Neutrophil (primary cell): ENCODE results near the gene CIITA.

Source experiments
- H3K27ac ChIP-seq: fragments of 200-600 bp; sonication (generic); 2 replicates; pipeline ENCODE4 v1.5.1; 2016; ENCODE audit warnings: mild to moderate bottlenecking, moderate library complexity
- H3K27me3 ChIP-seq: fragments of 200-600 bp; sonication (generic); 2 replicates; pipeline ENCODE4 v1.6.0; 2016; ENCODE audit warnings: mild to moderate bottlenecking
- H3K36me3 ChIP-seq: fragments of 200-600 bp; sonication (generic); 2 replicates; pipeline ENCODE4 v1.5.1; 2017
- H3K4me1 ChIP-seq, 2 experiments: fragments of 200-600 bp in 1 of 2; sonication (generic) in 1 of 2; 1 replicate in 1 of 2; 2 replicates in 1 of 2; pipeline versions ENCODE4 v1.5.1 to v1.6.1; 2013 to 2016; ENCODE audit warnings: low read depth in 1 of 2, low read length in 1 of 2, mild to moderate bottlenecking in 1 of 2, moderate library complexity in 1 of 2; ENCODE audit not compliant: control insufficient read depth in 1 of 2, insufficient read depth in 1 of 2
- H3K4me3 ChIP-seq, 2 experiments: fragments of 200-600 bp in 1 of 2; sonication (generic) in 1 of 2; 1 replicate in 1 of 2; 2 replicates in 1 of 2; pipeline ENCODE4 v1.5.1; 2013 to 2016; ENCODE audit warnings: low read depth in 1 of 2, low read length in 1 of 2, mild to moderate bottlenecking in 1 of 2, moderate library complexity in 1 of 2
- H3K9me3 ChIP-seq: fragments of 200-600 bp; sonication (generic); 2 replicates; pipeline ENCODE4 v1.5.1; 2016
- CTCF ChIP-seq: fragments of 200-600 bp; sonication (generic); IDR thresholded peaks from 2 replicates; pipeline ENCODE4 v1.5.1; 2016; ENCODE audit warnings: antibody characterized with exemption

CIITA gene

GRCh38 chr16:10919003-10919351 is 42.0 kb downstream of the CIITA start:
- Histone ChIP-seq H3K27ac (no peak overlapping the region), H3K27me3 (no peaks in the 10 kb centered on the region), H3K9me3 (no peaks in the 10 kb centered on the region), H3K4me3 (no peak overlapping the region), H3K36me3 (no peaks in the 10 kb centered on the region), H3K4me1 (peaks cover 4% of the 10 kb centered on the region in 2 experiments)
- TF ChIP-seq CTCF = no peak

- H3K9me3 ChIP-seq = no peaks in the 10 kb centered on the region
- no peak overlapping the region for H3K4me3 ChIP-seq
- H3K36me3 ChIP-seq = peaks cover 14% of the 10 kb centered on the region
- no peak for TF ChIP-seq CTCF
- no peak overlapping the region for H3K27ac ChIP-seq
- H3K27me3 ChIP-seq = no peaks in the 10 kb centered on the region
- H3K4me1 ChIP-seq = peaks cover 4% of the 10 kb centered on the region in 2 experiments
These were observed 43.9 kb downstream of the CIITA start for GRCh38 chr16:10920726-10921427.

GRCh38 chr16:10921536-10922327 is 44.7 kb downstream of the CIITA start:
- H3K4me1 ChIP-seq = peaks cover 4% of the 10 kb centered on the region in 2 experiments
- H3K36me3 ChIP-seq = peaks cover 16% of the 10 kb centered on the region
- no peak overlapping the region for H3K4me3 ChIP-seq
- no peaks in the 10 kb centered on the region for H3K9me3 ChIP-seq
- H3K27me3 ChIP-seq = no peaks in the 10 kb centered on the region
- TF ChIP-seq CTCF = no peak
- H3K27ac ChIP-seq = no peak overlapping the region

- Histone ChIP-seq H3K4me1 (peaks cover 4% of the 10 kb centered on the region in 2 experiments), H3K36me3 (peaks cover 16% of the 10 kb centered on the region), H3K27ac (no peak overlapping the region), H3K4me3 (no peak overlapping the region), H3K9me3 (no peaks in the 10 kb centered on the region), H3K27me3 (no peaks in the 10 kb centered on the region)
- TF ChIP-seq CTCF = no peak
These were observed 45.5 kb downstream of the CIITA start for GRCh38 chr16:10922328-10923145.

DNA sequence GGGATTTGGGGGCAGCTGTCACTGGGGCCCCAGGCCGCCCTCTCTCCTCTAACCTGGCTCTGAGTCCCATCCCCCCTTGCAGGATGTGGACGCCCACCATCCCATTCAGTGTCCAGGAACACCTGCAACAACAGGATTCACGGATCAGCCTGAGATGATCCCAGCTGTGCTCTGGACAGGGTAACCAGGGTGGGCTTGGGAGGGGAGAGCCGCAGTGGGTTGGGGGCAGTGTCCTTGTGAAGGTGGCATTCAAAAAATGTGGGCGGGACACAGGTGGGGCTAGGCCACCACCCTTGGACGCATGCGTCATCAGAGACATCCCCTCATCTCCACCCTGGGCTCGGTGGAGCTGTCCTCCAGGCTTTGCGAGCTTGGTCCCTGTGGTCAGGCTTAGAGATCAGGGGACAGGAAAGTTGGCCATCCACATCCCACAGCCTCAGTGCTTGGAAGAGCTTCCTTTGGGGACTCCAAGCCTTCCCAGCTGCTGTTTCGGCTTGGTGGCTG is 46.2 kb downstream of the CIITA start:
- Histone ChIP-seq H3K36me3 (peaks cover 16% of the 10 kb centered on the region), H3K9me3 (no peaks in the 10 kb centered on the region), H3K4me1 (peaks cover 4% of the 10 kb centered on the region in 2 experiments), H3K4me3 (no peak overlapping the region), H3K27ac (no peak overlapping the region), H3K27me3 (no peaks in the 10 kb centered on the region)
- no peak for TF ChIP-seq CTCF
